Left ventricle myocardium superior (tissue), 1 donor: ENCODE results near the gene TYROBP. TPM values are rescaled to one million over a fixed set of nuclear protein-coding genes. Genes with fewer than 3 reads are reported as not detected.
A peak's percentile ranks its signal among the peaks of the same experiment; 100 is the strongest.

Source experiments
- ATAC-seq: fragments of 200-7000 bp; cut with Tn5 transposase; one replicate; pipeline ENCODE4 v1.9.1; 2020; ENCODE audit warnings: mild to moderate bottlenecking, moderate library complexity
- DNase-seq: peaks from one replicate; pipeline ENCODE4 v3.0.0-alpha.2; 2020
- intact Hi-C: fragments of 100-400 bp; cut with micrococcal nuclease; formaldehyde crosslinking; loops from one replicate; pipeline ENCODE4 v1.11.0; 2022
- total RNA-seq: library from RNA; stranded (reverse); fragmentation: NEBNext Ultra II Directional; extraction: Animal tissue kit (Norgen Biotek cat#: 25700); gene quantifications from one replicate; pipeline ENCODE4 v1.2.1, GENCODE V29; 2021
- donor health status: DM: no; HTN: yes; CAD: no; lungs with severe emphysema.

The TYROBP gene
- total RNA-seq, 1 donor from 2014 or later: 28.5 TPM

DNA sequence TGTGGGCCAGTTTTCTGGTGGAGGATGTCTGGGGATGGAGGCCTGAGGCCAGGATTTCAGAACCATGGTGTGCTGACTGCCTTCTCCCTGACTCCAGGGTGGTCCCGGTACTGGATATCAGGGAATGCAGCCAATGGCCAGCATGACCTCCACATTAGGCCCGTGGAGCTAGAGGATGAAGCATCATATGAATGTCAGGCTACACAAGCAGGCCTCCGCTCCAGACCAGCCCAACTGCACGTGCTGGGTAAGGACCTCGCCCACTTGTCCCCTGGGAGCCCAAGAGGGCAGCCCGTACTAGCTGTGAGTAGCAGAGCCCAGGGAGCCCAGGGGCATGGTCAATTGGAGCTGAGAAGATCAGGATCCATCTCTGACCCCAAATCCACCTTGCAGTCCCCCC is 49.8 kb downstream of the TYROBP start:
- DNase-seq (no peak), ATAC-seq (no peak)
- intact Hi-C loops: no loop called here

DNA sequence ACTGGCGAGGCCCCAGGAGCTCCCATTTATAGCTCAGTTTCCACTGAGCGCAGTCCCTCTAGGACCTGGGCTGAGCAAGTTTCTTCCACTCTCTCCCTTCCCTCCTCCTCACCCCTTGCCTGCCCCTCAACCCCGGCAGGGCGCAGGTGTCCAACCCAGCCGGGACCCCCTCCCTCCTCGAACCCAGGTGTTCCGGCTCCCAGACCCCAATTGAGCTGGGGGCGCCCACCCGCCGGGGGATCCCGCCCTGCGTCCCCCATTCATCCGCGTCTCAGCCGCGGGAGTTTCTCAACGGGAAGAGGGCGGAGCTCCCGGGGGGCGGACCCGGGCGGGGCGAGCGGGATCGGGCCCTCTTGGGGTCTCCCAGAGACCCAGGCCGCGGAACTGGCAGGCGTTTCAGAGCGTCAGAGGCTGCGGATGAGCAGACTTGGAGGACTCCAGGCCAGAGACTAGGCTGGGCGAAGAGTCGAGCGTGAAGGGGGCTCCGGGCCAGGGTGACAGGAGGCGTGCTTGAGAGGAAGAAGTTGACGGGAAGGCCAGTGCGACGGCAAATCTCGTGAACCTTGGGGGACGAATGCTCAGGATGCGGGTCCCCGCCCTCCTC is 51.4 kb downstream of the TYROBP start, which contains the start of gene KIRREL2:
Gene KIRREL2 (plus strand): TSS at position 366 of the 604 bp plus-strand sequence. CDS start 209 bp downstream, at position 575.
- DNase-seq (no peak), ATAC-seq (peak; percentile 42)
- intact Hi-C loops: no loop called here

Other genes starting within 250 kb of the TYROBP start
- gene UPK1A, start 241.8 kb downstream of the TYROBP start, total RNA-seq: not detected
- gene ZBTB32, start 203.7 kb downstream of the TYROBP start, total RNA-seq: not detected
- 15.8 TPM for gene KMT2B, start 190.3 kb downstream of the TYROBP start, total RNA-seq
- 3.2 TPM for gene IGFLR1, start 165.8 kb downstream of the TYROBP start, total RNA-seq
- 18.4 TPM for gene U2AF1L4, start 162.9 kb downstream of the TYROBP start, total RNA-seq
- gene PSENEN, start 162.6 kb downstream of the TYROBP start, total RNA-seq: 41.3 TPM
- 8.3 TPM for gene LIN37, start 159.7 kb downstream of the TYROBP start, total RNA-seq
- 676 TPM for gene HSPB6, start 151.3 kb downstream of the TYROBP start, total RNA-seq
- gene PROSER3, start 150.1 kb downstream of the TYROBP start, total RNA-seq: 5.2 TPM
- gene ARHGAP33, start 132.7 kb downstream of the TYROBP start, total RNA-seq: 4.2 TPM
- gene PRODH2, start 95.5 kb downstream of the TYROBP start, total RNA-seq: not detected
- not detected for gene NPHS1, start 55.8 kb downstream of the TYROBP start, total RNA-seq
- gene KIRREL2, start 51.4 kb downstream of the TYROBP start, total RNA-seq: 0.12 TPM
- gene APLP1, start 39.7 kb downstream of the TYROBP start, total RNA-seq: 25.7 TPM
- 3.8 TPM for gene NFKBID, start 7.8 kb downstream of the TYROBP start, total RNA-seq
- 7.1 TPM for gene HCST, start 5.8 kb downstream of the TYROBP start, total RNA-seq
- 7.5 TPM for gene LRFN3, start 28.1 kb upstream of the TYROBP start, total RNA-seq
- 9.4 TPM for gene SDHAF1, start 86.9 kb upstream of the TYROBP start, total RNA-seq
- gene SYNE4, start 100.5 kb upstream of the TYROBP start, total RNA-seq: 0.30 TPM
- 7.8 TPM for gene ALKBH6, start 105.9 kb upstream of the TYROBP start, total RNA-seq
- 5.0 TPM for gene CLIP3, start 124.6 kb upstream of the TYROBP start, total RNA-seq
- gene THAP8, start 146.0 kb upstream of the TYROBP start, total RNA-seq: 4.0 TPM
- gene WDR62, start 146.6 kb upstream of the TYROBP start, total RNA-seq: 28.7 TPM
- gene OVOL3, start 202.8 kb upstream of the TYROBP start, total RNA-seq: not detected
- gene POLR2I, start 206.6 kb upstream of the TYROBP start, total RNA-seq: 157 TPM
- 93.7 TPM for gene TBCB, start 207.2 kb upstream of the TYROBP start, total RNA-seq
- 838 TPM for gene CAPNS1, start 231.8 kb upstream of the TYROBP start, total RNA-seq
- 3,262 TPM for gene COX7A1, start 244.2 kb upstream of the TYROBP start, total RNA-seq